HepG2 (cell line): Measurements from ENCODE around the gene KPNA3. TPM values are rescaled to one million over a fixed set of nuclear protein-coding genes. Genes with fewer than 3 reads are reported as not detected.

Experiments
- MZF1 ChIP-seq: sonication (generic); formaldehyde crosslinking; IDR thresholded peaks from 2 replicates; pipeline ENCODE4 v1.8.1; 2023; ENCODE audit warnings: mild to moderate bottlenecking, missing genetic modification reagents, borderline replicate concordance
- PHF5A ChIP-seq: IDR thresholded peaks from one replicate; pipeline ENCODE4 v1.6.1; 2018; ENCODE audit warnings: low read depth, missing genetic modification reagents; ENCODE audit not compliant: unreplicated experiment
- RXRB ChIP-seq: IDR thresholded peaks from 2 replicates; pipeline ENCODE4 v1.6.1; 2016; ENCODE audit warnings: borderline replicate concordance, missing genetic modification reagents, missing compliant biosample characterization
- SMARCC2 ChIP-seq: fragments of 450-650 bp; IDR thresholded peaks from 2 replicates; pipeline ENCODE4 v1.6.1; 2017; ENCODE audit warnings: antibody characterized with exemption, mild to moderate bottlenecking
- TP53 ChIP-seq: sonication (generic); formaldehyde crosslinking; conservative IDR thresholded peaks from 2 replicates; pipeline ENCODE4 v1.4.0; 2020; ENCODE audit warnings: missing genetic modification reagents
- ZBTB44 ChIP-seq: sonication (generic); formaldehyde crosslinking; IDR thresholded peaks from 2 replicates; pipeline ENCODE4 v1.4.0; 2020; ENCODE audit warnings: missing genetic modification reagents
- ZFY ChIP-seq: sonication (generic); formaldehyde crosslinking; IDR thresholded peaks from 2 replicates; pipeline ENCODE4 v1.4.0; 2020; ENCODE audit warnings: missing genetic modification reagents
- ZNF12 ChIP-seq: sonication (generic); formaldehyde crosslinking; IDR thresholded peaks from 2 replicates; pipeline ENCODE4 v1.5.0; 2020; ENCODE audit warnings: missing genetic modification reagents
- ZNF556 ChIP-seq: sonication (generic); formaldehyde crosslinking; IDR thresholded peaks from 2 replicates; pipeline ENCODE4 v1.4.0; 2020; ENCODE audit warnings: mild to moderate bottlenecking, missing genetic modification reagents, borderline replicate concordance
- ZNF670 ChIP-seq: sonication (generic); formaldehyde crosslinking; IDR thresholded peaks from 2 replicates; pipeline ENCODE4 v1.8.0; 2022; ENCODE audit warnings: mild to moderate bottlenecking, missing genetic modification reagents, borderline replicate concordance
- ZNF713 ChIP-seq: sonication (generic); formaldehyde crosslinking; IDR thresholded peaks from 2 replicates; pipeline ENCODE4 v1.4.0; 2020; ENCODE audit warnings: mild to moderate bottlenecking, missing genetic modification reagents
- ZNF740 ChIP-seq: sonication (generic); formaldehyde crosslinking; IDR thresholded peaks from 2 replicates; pipeline ENCODE4 v1.4.0; 2020; ENCODE audit warnings: missing genetic modification reagents
- ZSCAN20 ChIP-seq: sonication (generic); formaldehyde crosslinking; IDR thresholded peaks from 2 replicates; pipeline ENCODE4 v1.4.0; 2020; ENCODE audit warnings: missing genetic modification reagents, mild to moderate bottlenecking, borderline replicate concordance
- polyA plus RNA-seq, 8 experiments: library from polyadenylated mRNA; depleted of rRNA in 3 of 8; stranded (reverse) in 7 of 8; unstranded in 1 of 8; fragments of >200 nt; fragmentation: Illumina TruSeq in 4 of 8; extraction: Trizol in 4 of 8; gene quantifications; 2 replicates each; pipeline versions ENCODE4 v1.2.1 to v1.2.3, GENCODE V29; 2011 to 2016; ENCODE audit warnings: low read depth in 4 of 8, missing spikeins in 1 of 8, mixed read lengths in 1 of 8; ENCODE audit not compliant: insufficient read depth in 1 of 8
- total RNA-seq, 5 experiments: library from RNA; depleted of rRNA; stranded (reverse); fragments of >200 nt; fragmentation: Illumina TruSeq; extraction: Trizol; gene quantifications; 2 replicates each; pipeline ENCODE4 v1.2.3, GENCODE V29; 2016; ENCODE audit warnings: low read depth in 1 of 5
- TF ChIP-seq, protein P1 (sequence below): IDR thresholded peaks from 2 replicates; pipeline ENCODE4 v1.6.1; 2016; ENCODE audit warnings: mild to moderate bottlenecking
- TF ChIP-seq, protein P2 (sequence below): sonication (generic); formaldehyde crosslinking; IDR thresholded peaks from 2 replicates; pipeline ENCODE4 v1.5.0; 2020; ENCODE audit warnings: mild to moderate bottlenecking, missing genetic modification reagents
- TF ChIP-seq, protein P3 (sequence below): sonication (generic); formaldehyde crosslinking; IDR thresholded peaks from 2 replicates; pipeline ENCODE4 v1.5.0; 2020; ENCODE audit warnings: mild to moderate bottlenecking, missing genetic modification reagents
- TF ChIP-seq, protein P4 (sequence below): sonication (generic); formaldehyde crosslinking; IDR thresholded peaks from 2 replicates; pipeline ENCODE4 v1.5.1; 2020; ENCODE audit warnings: missing genetic modification reagents, mild to moderate bottlenecking, borderline replicate concordance

Gene KPNA3
- total and polyA plus RNA-seq, 2 of the 13 experiments (the other 11 are each of a cell fraction or from before 2014, with no cell fraction given), result 13.0 to 28.9 TPM

DNA sequence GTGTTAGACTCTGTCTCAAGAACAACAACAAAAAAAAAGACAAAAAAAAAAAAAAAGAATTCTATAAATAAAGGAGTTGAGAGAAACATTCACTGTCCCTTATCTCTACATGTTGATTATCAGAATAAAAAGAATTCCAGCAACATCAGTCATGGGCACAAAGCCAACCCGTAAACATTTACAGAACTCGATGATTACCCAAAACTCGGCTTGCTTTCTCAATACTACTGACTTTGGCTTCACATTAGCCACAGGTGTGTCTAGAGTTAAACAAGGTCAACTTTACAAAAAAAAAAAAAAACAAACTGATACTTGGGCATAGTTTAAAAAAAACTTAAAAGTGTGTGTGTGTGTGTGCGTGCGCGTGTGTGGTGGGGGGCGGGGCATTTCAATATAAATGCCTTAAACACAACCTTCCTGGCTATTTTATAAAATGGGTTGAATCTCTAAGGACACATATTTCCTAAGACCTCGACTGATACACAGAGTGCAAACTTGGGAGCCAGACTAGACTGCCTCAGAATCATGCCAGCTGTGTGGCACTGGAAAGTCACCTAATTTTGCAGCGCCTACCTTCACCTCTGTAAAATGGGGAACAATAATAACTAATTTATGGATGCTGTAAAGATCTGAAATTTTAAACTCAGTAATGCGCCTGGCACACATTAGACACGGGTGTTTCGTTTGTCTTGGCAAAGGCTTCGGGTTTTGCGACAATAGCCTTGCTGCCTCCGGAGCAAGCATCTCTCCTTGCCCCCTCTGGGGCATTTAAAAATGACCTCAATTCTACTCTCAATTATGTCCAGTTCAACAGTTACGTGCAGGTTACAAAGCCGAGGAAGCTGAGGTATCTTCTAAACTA, 102.1 kb downstream of the KPNA3 start (continued):
- TF ChIP-seq, protein P1, sequence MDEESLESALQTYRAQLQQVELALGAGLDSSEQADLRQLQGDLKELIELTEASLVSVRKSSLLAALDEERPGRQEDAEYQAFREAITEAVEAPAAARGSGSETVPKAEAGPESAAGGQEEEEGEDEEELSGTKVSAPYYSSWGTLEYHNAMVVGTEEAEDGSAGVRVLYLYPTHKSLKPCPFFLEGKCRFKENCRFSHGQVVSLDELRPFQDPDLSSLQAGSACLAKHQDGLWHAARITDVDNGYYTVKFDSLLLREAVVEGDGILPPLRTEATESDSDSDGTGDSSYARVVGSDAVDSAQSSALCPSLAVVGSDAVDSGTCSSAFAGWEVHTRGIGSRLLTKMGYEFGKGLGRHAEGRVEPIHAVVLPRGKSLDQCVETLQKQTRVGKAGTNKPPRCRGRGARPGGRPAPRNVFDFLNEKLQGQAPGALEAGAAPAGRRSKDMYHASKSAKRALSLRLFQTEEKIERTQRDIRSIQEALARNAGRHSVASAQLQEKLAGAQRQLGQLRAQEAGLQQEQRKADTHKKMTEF (CRISPR knock-in tag), result no peak
- TF ChIP-seq, protein P2, sequence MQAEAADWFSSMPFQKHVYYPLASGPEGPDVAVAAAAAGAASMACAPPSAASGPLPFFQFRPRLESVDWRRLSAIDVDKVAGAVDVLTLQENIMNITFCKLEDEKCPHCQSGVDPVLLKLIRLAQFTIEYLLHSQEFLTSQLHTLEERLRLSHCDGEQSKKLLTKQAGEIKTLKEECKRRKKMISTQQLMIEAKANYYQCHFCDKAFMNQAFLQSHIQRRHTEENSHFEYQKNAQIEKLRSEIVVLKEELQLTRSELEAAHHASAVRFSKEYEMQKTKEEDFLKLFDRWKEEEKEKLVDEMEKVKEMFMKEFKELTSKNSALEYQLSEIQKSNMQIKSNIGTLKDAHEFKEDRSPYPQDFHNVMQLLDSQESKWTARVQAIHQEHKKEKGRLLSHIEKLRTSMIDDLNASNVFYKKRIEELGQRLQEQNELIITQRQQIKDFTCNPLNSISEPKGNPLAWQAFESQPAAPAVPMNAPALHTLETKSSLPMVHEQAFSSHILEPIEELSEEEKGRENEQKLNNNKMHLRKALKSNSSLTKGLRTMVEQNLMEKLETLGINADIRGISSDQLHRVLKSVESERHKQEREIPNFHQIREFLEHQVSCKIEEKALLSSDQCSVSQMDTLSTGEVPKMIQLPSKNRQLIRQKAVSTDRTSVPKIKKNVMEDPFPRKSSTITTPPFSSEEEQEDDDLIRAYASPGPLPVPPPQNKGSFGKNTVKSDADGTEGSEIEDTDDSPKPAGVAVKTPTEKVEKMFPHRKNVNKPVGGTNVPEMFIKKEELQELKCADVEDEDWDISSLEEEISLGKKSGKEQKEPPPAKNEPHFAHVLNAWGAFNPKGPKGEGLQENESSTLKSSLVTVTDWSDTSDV (CRISPR knock-in tag), result no peak
- no peak for TF ChIP-seq SMARCC2
- TF ChIP-seq ZSCAN20, result no peak
- TF ChIP-seq, protein P3, sequence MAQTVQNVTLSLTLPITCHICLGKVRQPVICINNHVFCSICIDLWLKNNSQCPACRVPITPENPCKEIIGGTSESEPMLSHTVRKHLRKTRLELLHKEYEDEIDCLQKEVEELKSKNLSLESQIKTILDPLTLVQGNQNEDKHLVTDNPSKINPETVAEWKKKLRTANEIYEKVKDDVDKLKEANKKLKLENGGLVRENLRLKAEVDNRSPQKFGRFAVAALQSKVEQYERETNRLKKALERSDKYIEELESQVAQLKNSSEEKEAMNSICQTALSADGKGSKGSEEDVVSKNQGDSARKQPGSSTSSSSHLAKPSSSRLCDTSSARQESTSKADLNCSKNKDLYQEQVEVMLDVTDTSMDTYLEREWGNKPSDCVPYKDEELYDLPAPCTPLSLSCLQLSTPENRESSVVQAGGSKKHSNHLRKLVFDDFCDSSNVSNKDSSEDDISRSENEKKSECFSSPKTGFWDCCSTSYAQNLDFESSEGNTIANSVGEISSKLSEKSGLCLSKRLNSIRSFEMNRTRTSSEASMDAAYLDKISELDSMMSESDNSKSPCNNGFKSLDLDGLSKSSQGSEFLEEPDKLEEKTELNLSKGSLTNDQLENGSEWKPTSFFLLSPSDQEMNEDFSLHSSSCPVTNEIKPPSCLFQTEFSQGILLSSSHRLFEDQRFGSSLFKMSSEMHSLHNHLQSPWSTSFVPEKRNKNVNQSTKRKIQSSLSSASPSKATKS (CRISPR knock-in tag), result no peak
- no peak for TF ChIP-seq MZF1 (CRISPR knock-in tag)
- peak; percentile 31; the same call in 1 of the 2 replicates for TF ChIP-seq RXRB
- TF ChIP-seq ZBTB44 (CRISPR knock-in tag), result no peak
- no peak for TF ChIP-seq ZFY (CRISPR knock-in tag)
- no peak for TF ChIP-seq ZNF12 (CRISPR knock-in tag)
- no peak for TF ChIP-seq PHF5A
- TF ChIP-seq ZNF556 (CRISPR knock-in tag), result no peak
- TF ChIP-seq, protein P4, sequence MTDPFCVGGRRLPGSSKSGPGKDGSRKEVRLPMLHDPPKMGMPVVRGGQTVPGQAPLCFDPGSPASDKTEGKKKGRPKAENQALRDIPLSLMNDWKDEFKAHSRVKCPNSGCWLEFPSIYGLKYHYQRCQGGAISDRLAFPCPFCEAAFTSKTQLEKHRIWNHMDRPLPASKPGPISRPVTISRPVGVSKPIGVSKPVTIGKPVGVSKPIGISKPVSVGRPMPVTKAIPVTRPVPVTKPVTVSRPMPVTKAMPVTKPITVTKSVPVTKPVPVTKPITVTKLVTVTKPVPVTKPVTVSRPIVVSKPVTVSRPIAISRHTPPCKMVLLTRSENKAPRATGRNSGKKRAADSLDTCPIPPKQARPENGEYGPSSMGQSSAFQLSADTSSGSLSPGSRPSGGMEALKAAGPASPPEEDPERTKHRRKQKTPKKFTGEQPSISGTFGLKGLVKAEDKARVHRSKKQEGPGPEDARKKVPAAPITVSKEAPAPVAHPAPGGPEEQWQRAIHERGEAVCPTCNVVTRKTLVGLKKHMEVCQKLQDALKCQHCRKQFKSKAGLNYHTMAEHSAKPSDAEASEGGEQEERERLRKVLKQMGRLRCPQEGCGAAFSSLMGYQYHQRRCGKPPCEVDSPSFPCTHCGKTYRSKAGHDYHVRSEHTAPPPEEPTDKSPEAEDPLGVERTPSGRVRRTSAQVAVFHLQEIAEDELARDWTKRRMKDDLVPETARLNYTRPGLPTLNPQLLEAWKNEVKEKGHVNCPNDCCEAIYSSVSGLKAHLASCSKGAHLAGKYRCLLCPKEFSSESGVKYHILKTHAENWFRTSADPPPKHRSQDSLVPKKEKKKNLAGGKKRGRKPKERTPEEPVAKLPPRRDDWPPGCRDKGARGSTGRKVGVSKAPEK, result no peak
- no peak for TF ChIP-seq TP53
- no peak for TF ChIP-seq ZNF670 (CRISPR knock-in tag)
- TF ChIP-seq ZNF713 (CRISPR knock-in tag), result no peak
- TF ChIP-seq ZNF740 (CRISPR knock-in tag), result no peak
